Germinal center (tissue), 1 donor: ENCODE data around the gene ADSS2.
"Not testable (repeated sequence)": the region's sequence is repeated elsewhere in the genome, so short reads cannot be mapped to it uniquely, and the experiment has no call there.

ENCODE experiments used
- DNase-seq: peaks from one replicate; pipeline ENCODE4 v3.0.0; 2012; ENCODE audit warnings: mixed read lengths, low spot score

Gene ADSS2

GRCh38 chr1:244365262-244365661 lies 86.4 kb downstream of the ADSS2 start:
- not testable (repeated sequence) for DNase-seq

GRCh38 chr1:244362476-244362875 lies 89.2 kb downstream of the ADSS2 start:
- DNase-seq = no peak

GRCh38 chr1:244361764-244362473 lies 89.8 kb downstream of the ADSS2 start:
- DNase-seq = no peak
